Erythroblast (primary cell): ENCODE measurements around the gene GCHFR.

Experiments
- GATA1 ChIP-seq: IDR thresholded peaks from 2 replicates; pipeline ENCODE4 v1.6.1; 2011; ENCODE audit warnings: low read depth, mild to moderate bottlenecking, control low read depth, low read length, moderate library complexity
- POLR2A ChIP-seq: IDR thresholded peaks from 2 replicates; pipeline ENCODE4 v1.6.1; 2011; ENCODE audit warnings: mild to moderate bottlenecking, low read length

DNA sequence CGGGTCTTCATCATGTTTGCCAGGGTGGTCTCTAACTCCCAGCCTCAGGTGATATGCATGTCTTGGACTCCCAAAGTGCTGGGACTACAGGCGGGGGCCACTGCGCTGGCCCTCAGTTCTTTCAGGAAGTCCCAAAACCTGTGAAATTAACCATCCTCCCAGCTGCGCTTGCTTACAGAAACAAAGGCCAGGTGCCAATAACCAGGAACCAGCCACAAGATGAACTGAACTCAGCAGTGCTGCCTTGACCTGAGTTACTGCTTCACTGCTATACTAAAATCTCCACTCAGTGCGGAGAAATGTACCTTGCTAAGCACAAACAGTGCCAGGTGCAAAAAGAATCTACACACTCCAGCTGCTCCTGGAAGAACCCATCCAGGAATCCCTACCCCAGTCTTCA, 3.9 kb upstream of the GCHFR start:
- TF ChIP-seq POLR2A (no peak), GATA1 (no peak)
